ENCODE results near the gene ROBO3.

GRCh38 chr11:124899383-124900145 lies 34.3 kb downstream of the ROBO3 start:
- no peak for TF ChIP-seq CTCF (IDR thresholded peaks at IDR 0.05; ENCODE audit: insufficient read depth, low read length, poor library complexity, severe bottlenecking)
- no peak for TF ChIP-seq EZH2phosphoT487 (conservative IDR thresholded peaks at IDR 0.05; ENCODE audit: low read length)
